ENCODE results near the gene WHRN. TPM values are rescaled to one million over a fixed set of nuclear protein-coding genes. Genes with fewer than 3 reads are reported as not detected.

WHRN gene
- total RNA-seq, 1 experiment from 2014 or later = 19.8 TPM

GRCh38 chr9:114522286-114522685 lies 17.0 kb upstream of the WHRN start:
- Histone ChIP-seq H3K79me2 (ENCODE audit: low read depth) (no peaks in the 10 kb centered on the region), H3K27me3 (ENCODE audit: insufficient read depth, low read depth) (no peaks in the 10 kb centered on the region), H4K20me1 (ENCODE audit: insufficient read depth) (no peaks in the 10 kb centered on the region), H3F3A (ENCODE audit: insufficient read depth, low read depth) (no peaks in the 10 kb centered on the region; the same call in 1 of the 2 replicates), H2AFZ (no peak overlapping the region), H3K4me3 (no peak overlapping the region), H3K9me3 (ENCODE audit: insufficient read depth, low read depth) (no peaks in the 10 kb centered on the region), H3K27ac (no peak overlapping the region), H3K36me3 (ENCODE audit: low read depth) (no peaks in the 10 kb centered on the region), H3K4me2 (no peak overlapping the region), H3K9me2 (ENCODE audit: insufficient read depth) (no peaks in the 10 kb centered on the region), H3K4me1 (replicated peaks; ENCODE audit: insufficient read depth) (no peaks in the 10 kb centered on the region; the same call in 1 of the 2 replicates)
- no peak for DNase-seq
- intact Hi-C loops (cut with micrococcal nuclease; ENCODE audit: unreplicated experiment) = no loop called here
- POLR2A ChIA-PET (ENCODE audit: unreplicated experiment) = no interaction called here
- CTCF ChIA-PET = no interaction called here
- no TSS peak for BruUV-seq (replicated peaks)
- no peak for TF ChIP-seq EZH2 (IDR thresholded peaks at IDR 0.05; ENCODE audit: low read depth)
- TF ChIP-seq CTCF (conservative IDR thresholded peaks at IDR 0.05) = no peak

GRCh38 chr9:114521846-114522245 lies 16.6 kb upstream of the WHRN start:
- BruUV-seq (replicated peaks) = no TSS peak

GRCh38 chr9:114518599-114519022 lies 13.3 kb upstream of the WHRN start:
- H3K36me3 ChIP-seq (ENCODE audit: low read depth) = no peaks in the 10 kb centered on the region
- no peaks in the 10 kb centered on the region for H3K9me2 ChIP-seq (ENCODE audit: insufficient read depth)
- DNase-seq = no peak
- TF ChIP-seq CTCF (conservative IDR thresholded peaks at IDR 0.05) (no peak), EZH2 (IDR thresholded peaks at IDR 0.05; ENCODE audit: low read depth) (no peak)
- no peak overlapping the region for H3K4me3 ChIP-seq
- H3F3A ChIP-seq (ENCODE audit: insufficient read depth, low read depth) = peaks cover 5% of the 10 kb centered on the region; the same call in 1 of the 2 replicates
- no peaks in the 10 kb centered on the region for H3K79me2 ChIP-seq (ENCODE audit: low read depth)
- H3K9me3 ChIP-seq (ENCODE audit: insufficient read depth, low read depth) = no peaks in the 10 kb centered on the region
- H3K27ac ChIP-seq = no peak overlapping the region
- ChIA-PET CTCF (interaction anchor here (0.6 kb wide), 1 partner anchor 16 kb away, joined by 6 read pairs; no protein-coding TSS in a partner anchor), POLR2A (ENCODE audit: unreplicated experiment) (no interaction called here)
- intact Hi-C loops (cut with micrococcal nuclease; ENCODE audit: unreplicated experiment) = no loop called here
- H3K27me3 ChIP-seq (ENCODE audit: insufficient read depth, low read depth) = no peaks in the 10 kb centered on the region
- no TSS peak for BruUV-seq (replicated peaks)
- H3K4me2 ChIP-seq = no peak overlapping the region
- no peak overlapping the region for H2AFZ ChIP-seq
- no peaks in the 10 kb centered on the region; the same call in 1 of the 2 replicates for H3K4me1 ChIP-seq (replicated peaks; ENCODE audit: insufficient read depth)
- H4K20me1 ChIP-seq (ENCODE audit: insufficient read depth) = no peaks in the 10 kb centered on the region

More at GRCh38 chr9:114521846-114522245, 16.6 kb upstream of the WHRN start:
- Histone ChIP-seq H3K9me2 (ENCODE audit: insufficient read depth) (no peaks in the 10 kb centered on the region), H2AFZ (no peak overlapping the region), H3K79me2 (ENCODE audit: low read depth) (no peaks in the 10 kb centered on the region), H3K36me3 (ENCODE audit: low read depth) (no peaks in the 10 kb centered on the region), H4K20me1 (ENCODE audit: insufficient read depth) (no peaks in the 10 kb centered on the region), H3K4me2 (no peak overlapping the region), H3K27me3 (ENCODE audit: insufficient read depth, low read depth) (no peaks in the 10 kb centered on the region), H3F3A (ENCODE audit: insufficient read depth, low read depth) (no peaks in the 10 kb centered on the region; the same call in 1 of the 2 replicates), H3K4me1 (replicated peaks; ENCODE audit: insufficient read depth) (no peaks in the 10 kb centered on the region; the same call in 1 of the 2 replicates), H3K4me3 (no peak overlapping the region), H3K9me3 (ENCODE audit: insufficient read depth, low read depth) (no peaks in the 10 kb centered on the region), H3K27ac (no peak overlapping the region)
- TF ChIP-seq EZH2 (IDR thresholded peaks at IDR 0.05; ENCODE audit: low read depth) = no peak
- TF ChIP-seq CTCF (conservative IDR thresholded peaks at IDR 0.05) = no peak
- intact Hi-C loops (cut with micrococcal nuclease; ENCODE audit: unreplicated experiment) = no loop called here
- ChIA-PET CTCF (no interaction called here), POLR2A (ENCODE audit: unreplicated experiment) (no interaction called here)
- DNase-seq = peak in 1 of 2 experiments; percentile 48

Data from PC-9 (cell line).